Esophagus muscularis mucosa (tissue), 3 donors: Measurements from ENCODE around the gene MINAR1.

Source experiments
- CTCF ChIP-seq, 3 experiments: fragments of 200-600 bp in 2 of 3; fragments of 450-650 bp in 1 of 3; sonication (generic) in 2 of 3; IDR thresholded peaks; one replicate each; pipeline ENCODE4 v1.5.1; 2017 to 2019; ENCODE audit warnings: antibody characterized with exemption in 3 of 3, mild to moderate bottlenecking in 2 of 3, moderate library complexity in 1 of 3
- POLR2A ChIP-seq: fragments of 450-650 bp; IDR thresholded peaks from one replicate; pipeline ENCODE4 v1.6.1; 2017; ENCODE audit warnings: antibody characterized with exemption, moderate library complexity, mild to moderate bottlenecking, low read depth
- POLR2AphosphoS5 ChIP-seq, 2 donors: sonication (generic); formaldehyde crosslinking; IDR thresholded peaks; one replicate each; pipeline ENCODE4 v1.6.1; 2017; ENCODE audit warnings: antibody characterized with exemption in 2 of 2

GRCh38 chr15:79466488-79466887 is 34.4 kb downstream of the MINAR1 start:
- TF ChIP-seq CTCF (IDR thresholded peaks at IDR 0.05) (no peak), POLR2A (no peak), POLR2AphosphoS5 (IDR thresholded peaks at IDR 0.05) (no peak)
